GM12878 (cell line): ENCODE results near the gene TTLL11. TPM values are rescaled to one million over a fixed set of nuclear protein-coding genes. Genes with fewer than 3 reads are reported as not detected.

Source experiments
- ATAC-seq: fragments of 200-7000 bp; cut with Tn5 transposase; 3 replicates; pipeline ENCODE4 v1.9.1; 2020; ENCODE audit warnings: mild to moderate bottlenecking, moderate library complexity
- BruUV-seq: library from RNA; stranded (reverse); fragments of 400-500 nt; replicated peaks from 2 replicates; lab custom pipeline; 2021; lab: Mats Ljungman, UMichigan
- CTCF ChIA-PET: fragments of 300-600 bp; sonication (Branson Sonifier 250); formaldehyde crosslinking; extraction: SDS; loops from one replicate; lab custom pipeline; 2021; ENCODE audit warnings: inconsistent platforms; lab: Yijun Ruan, JAX
- POLR2A ChIA-PET: fragments of 350-600 bp; formaldehyde crosslinking; extraction: SDS; loops from one replicate; lab custom pipeline; 2021; ENCODE audit warnings: inconsistent platforms; lab: Charles Lee
- RAD21 ChIA-PET: fragments of 300-600 bp; sonication (Branson Sonifier 250); formaldehyde crosslinking; loops from one replicate; lab custom pipeline; 2023; ENCODE audit warnings: antibody characterized with exemption; ENCODE audit not compliant: unreplicated experiment; lab: Charles Lee
- SMC1A ChIA-PET: fragments of 300-600 bp; sonication (Branson Sonifier 250); formaldehyde crosslinking; loops from one replicate; lab custom pipeline; 2023; ENCODE audit not compliant: unreplicated experiment, uncharacterized antibody; lab: Charles Lee
- DNase-seq: peaks from one replicate; pipeline ENCODE4 v3.0.0-alpha.2; 2011; ENCODE audit warnings: low read depth, low spot score
- FAIRE-seq: peaks from 3 replicates; lab custom pipeline; 2011; peaks lifted over from hg19 to GRCh38; lab: Jason Lieb, UNC
- H2AFZ ChIP-seq: 2 replicates; pipeline ENCODE4 v1.6.0; 2011; ENCODE audit warnings: low read depth, low read length, control low read depth; ENCODE audit not compliant: control insufficient read depth
- H3K27ac ChIP-seq: 2 replicates; pipeline ENCODE4 v1.5.1; 2011; ENCODE audit warnings: control low read depth; ENCODE audit not compliant: control insufficient read depth, insufficient read depth
- H3K27me3 ChIP-seq, 2 experiments: replicated peaks in 1 of 2; 2 replicates each; pipeline versions ENCODE4 v1.6.0 to v1.6.1; 2011; ENCODE audit warnings: low read length in 1 of 2; ENCODE audit not compliant: control insufficient read depth in 2 of 2, insufficient read depth in 2 of 2
- H3K36me3 ChIP-seq, 2 experiments: 2 replicates each; pipeline ENCODE4 v1.5.1; 2011; ENCODE audit warnings: low read length in 1 of 2; ENCODE audit not compliant: control insufficient read depth in 2 of 2, insufficient read depth in 2 of 2
- H3K4me1 ChIP-seq: 2 replicates; pipeline ENCODE4 v1.6.1; 2011; ENCODE audit warnings: mild to moderate bottlenecking, low read length, moderate library complexity, mixed read lengths; ENCODE audit not compliant: control insufficient read depth, insufficient read depth
- H3K4me2 ChIP-seq: 2 replicates; pipeline ENCODE4 v1.6.0; 2011; ENCODE audit warnings: control low read depth; ENCODE audit not compliant: control insufficient read depth, insufficient read depth
- H3K4me3 ChIP-seq: fragments of 200-600 bp; sonication (generic); 2 replicates; pipeline ENCODE4 v1.5.1; 2016
- H3K79me2 ChIP-seq: 2 replicates; pipeline ENCODE4 v1.6.0; 2011; ENCODE audit warnings: low read length; ENCODE audit not compliant: control insufficient read depth, insufficient read depth
- H3K9ac ChIP-seq: 2 replicates; pipeline ENCODE4 v1.8.0; 2011; ENCODE audit warnings: low read length, control low read depth, mixed read lengths; ENCODE audit not compliant: control insufficient read depth, insufficient read depth
- H3K9me3 ChIP-seq: replicated peaks from 3 replicates; pipeline ENCODE4 v1.5.1; 2011; ENCODE audit warnings: mild to moderate bottlenecking, low read length; ENCODE audit not compliant: control insufficient read depth, insufficient read depth
- H4K20me1 ChIP-seq: 2 replicates; pipeline ENCODE4 v1.6.0; 2011; ENCODE audit not compliant: control insufficient read depth, insufficient read depth
- CBX3 ChIP-seq: fragments of 200-600 bp; sonication (generic); IDR thresholded peaks from 2 replicates; pipeline ENCODE4 v1.6.1; 2016; ENCODE audit warnings: low read depth, borderline replicate concordance
- CHD1 ChIP-seq: IDR thresholded peaks from 2 replicates; pipeline ENCODE4 v1.6.1; 2012; ENCODE audit warnings: low read depth, low read length, improper control_type of control experiment
- FOXM1 ChIP-seq: IDR thresholded peaks from 2 replicates; pipeline ENCODE4 v1.6.1; 2012; ENCODE audit warnings: low read depth, mild to moderate bottlenecking, inconsistent platforms, low read length, moderate library complexity
- HDAC2 ChIP-seq: fragments of 200-600 bp; sonication (generic); IDR thresholded peaks from 2 replicates; pipeline ENCODE4 v1.6.1; 2017
- KAT2A ChIP-seq: conservative IDR thresholded peaks from 2 replicates; pipeline ENCODE4 v1.6.1; 2011; ENCODE audit warnings: low read depth, low read length; ENCODE audit not compliant: control insufficient read depth
- MEF2A ChIP-seq: IDR thresholded peaks from 2 replicates; pipeline ENCODE4 v1.6.1; 2011; ENCODE audit warnings: low read depth, mild to moderate bottlenecking, low read length, moderate library complexity; ENCODE audit not compliant: insufficient read depth
- MYB ChIP-seq: fragments of 150-350 bp; IDR thresholded peaks from 2 replicates; pipeline ENCODE4 v1.6.1; 2014; ENCODE audit warnings: mild to moderate bottlenecking, low read depth, low read length, borderline replicate concordance
- PML ChIP-seq: IDR thresholded peaks from 2 replicates; pipeline ENCODE4 v1.6.1; 2012; ENCODE audit warnings: low read length, inconsistent platforms
- RAD21 ChIP-seq: IDR thresholded peaks from 2 replicates; pipeline ENCODE4 v1.6.1; 2011; ENCODE audit warnings: mild to moderate bottlenecking, low read depth, low read length, moderate library complexity; ENCODE audit not compliant: insufficient read depth
- SIN3A ChIP-seq: IDR thresholded peaks from 2 replicates; pipeline ENCODE4 v1.6.1; 2012; ENCODE audit warnings: low read depth, low read length, improper control_type of control experiment
- WRNIP1 ChIP-seq: IDR thresholded peaks from 2 replicates; pipeline ENCODE4 v1.6.1; 2011; ENCODE audit warnings: low read depth, low read length, improper control_type of control experiment, borderline replicate concordance
- ZNF24 ChIP-seq: fragments of 450-650 bp; IDR thresholded peaks from 2 replicates; pipeline ENCODE4 v1.6.1; 2017; ENCODE audit warnings: antibody characterized with exemption, mild to moderate bottlenecking
- WGBS: methylation state at CpG from one replicate; pipeline ENCODE4 v1.1.6; 2016; ENCODE audit warnings: low lambda C conversion rate; ENCODE audit not compliant: insufficient replicate concordance, insufficient coverage; ENCODE audit errors: missing lambda C conversion rate; 5-methylcytosine and 5-hydroxymethylcytosine counted together
- in situ Hi-C: fragments of 300-500 bp; cut with MboI; formaldehyde crosslinking; loops from 9 replicates; pipeline ENCODE4 v1.14.3; 2018; ENCODE audit warnings: mixed read lengths
- intact Hi-C: fragments of 100-400 bp; cut with micrococcal nuclease; formaldehyde crosslinking; loops from one replicate; pipeline ENCODE4 v1.14.2; 2022; ENCODE audit not compliant: unreplicated experiment
- polyA plus RNA-seq, 11 experiments: library from polyadenylated mRNA; depleted of rRNA in 4 of 11; unstranded in 6 of 11; stranded (reverse) in 5 of 11; fragments of >200 nt; fragmentation: Nextera tagmentation in 4 of 11; fragmentation: Illumina TruSeq in 1 of 11; extraction: Ambion mirVana in 4 of 11; extraction: Trizol in 1 of 11; gene quantifications; 1 replicate in 1 of 11; 2 replicates in 10 of 11; pipeline versions ENCODE4 v1.2.1 to v1.2.3, GENCODE V29; 2011 to 2016; ENCODE audit warnings: inconsistent platforms in 2 of 11, missing spikeins in 2 of 11, low read depth in 1 of 11
- total RNA-seq, 4 experiments: library from RNA; depleted of rRNA in 3 of 4; stranded (reverse); fragments of >200 nt in 3 of 4; fragmentation: Illumina TruSeq in 1 of 4; extraction: Trizol in 1 of 4; gene quantifications; 2 replicates each; pipeline versions ENCODE4 v1.2.1 to v1.2.3, GENCODE V29; 2013 to 2021
- TF ChIP-seq, protein P1 (sequence below): IDR thresholded peaks from 2 replicates; pipeline ENCODE4 v1.6.1; 2012; ENCODE audit warnings: improper control_type of control experiment, low read depth, low read length; ENCODE audit not compliant: insufficient replicate concordance
- TF ChIP-seq, protein P2 (sequence below): fragments of 150-350 bp; IDR thresholded peaks from 2 replicates; pipeline ENCODE4 v1.6.1; 2014; ENCODE audit warnings: mild to moderate bottlenecking, low read depth, low read length
- TF ChIP-seq, protein P3 (sequence below): fragments of 450-650 bp; formaldehyde crosslinking; IDR thresholded peaks from 2 replicates; pipeline ENCODE4 v1.4.0; 2022; ENCODE audit warnings: mild to moderate bottlenecking, moderate library complexity

TTLL11 gene
- total and polyA plus RNA-seq, 10 of the 15 experiments (the other 5 are each of a cell fraction or from before 2014, with no cell fraction given): 1.2 to 3.7 (median 2.9) TPM

DNA sequence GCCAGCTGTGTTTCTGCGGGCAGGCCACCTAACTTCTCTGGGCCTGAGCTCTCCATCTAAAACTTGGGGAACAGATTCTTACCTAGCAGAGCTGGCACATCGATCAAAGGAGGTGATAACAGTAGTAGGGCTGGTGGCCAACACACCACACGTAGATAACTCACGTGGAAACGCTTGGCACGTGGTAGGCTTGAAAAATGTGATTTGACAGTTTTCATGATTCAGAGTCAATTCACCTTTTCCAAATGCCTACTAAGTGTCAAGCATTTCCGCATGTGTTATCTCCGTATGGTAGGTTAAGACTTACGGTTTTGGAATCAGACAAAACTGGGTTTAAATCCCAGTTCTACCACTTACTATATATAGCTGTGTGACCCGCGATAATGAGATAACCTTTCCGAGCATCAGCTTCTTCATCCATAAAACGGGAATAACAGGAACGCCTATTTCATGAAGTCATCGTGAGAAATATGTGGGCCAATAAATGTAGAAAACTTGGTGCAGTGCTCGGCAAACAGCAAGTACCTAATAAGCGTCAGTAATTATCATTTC lies 41.0 kb upstream of the TTLL11 start:
- Histone ChIP-seq H3K9me3 (no peaks in the 10 kb centered on the region), H3K79me2 (no peaks in the 10 kb centered on the region), H3K4me2 (no peak overlapping the region), H3K36me3 (no peaks in the 10 kb centered on the region), H3K27me3 (peaks cover 0 to 2% of the 10 kb centered on the region in 2 experiments; a peak in 2 of 4 replicates), H4K20me1 (no peaks in the 10 kb centered on the region), H3K4me3 (no peak overlapping the region), H3K9ac (no peak overlapping the region), H3K4me1 (no peaks in the 10 kb centered on the region), H2AFZ (no peak overlapping the region), H3K27ac (no peak overlapping the region)
- ChIA-PET POLR2A (no interaction called here), SMC1A (no interaction called here), RAD21 (no interaction called here), CTCF (interaction anchor here (0.6 to 1.8 kb wide), 3 partner anchors 9 to 55 kb away, joined by 3 to 6 read pairs (median 4); no protein-coding TSS in a partner anchor)
- WGBS: 56% methylated on average over 17 of the region's 17 CpGs
- FAIRE-seq (no peak), ATAC-seq (no peak), DNase-seq (no peak)
- TF ChIP-seq MYB (no peak), CBX3 (no peak), WRNIP1 (no peak), MEF2A (no peak), FOXM1 (no peak), ZNF24 (no peak), SIN3A (no peak), RAD21 (no peak), CHD1 (no peak), KAT2A (no peak), HDAC2 (no peak), PML (no peak)
- TF ChIP-seq, protein P1, sequence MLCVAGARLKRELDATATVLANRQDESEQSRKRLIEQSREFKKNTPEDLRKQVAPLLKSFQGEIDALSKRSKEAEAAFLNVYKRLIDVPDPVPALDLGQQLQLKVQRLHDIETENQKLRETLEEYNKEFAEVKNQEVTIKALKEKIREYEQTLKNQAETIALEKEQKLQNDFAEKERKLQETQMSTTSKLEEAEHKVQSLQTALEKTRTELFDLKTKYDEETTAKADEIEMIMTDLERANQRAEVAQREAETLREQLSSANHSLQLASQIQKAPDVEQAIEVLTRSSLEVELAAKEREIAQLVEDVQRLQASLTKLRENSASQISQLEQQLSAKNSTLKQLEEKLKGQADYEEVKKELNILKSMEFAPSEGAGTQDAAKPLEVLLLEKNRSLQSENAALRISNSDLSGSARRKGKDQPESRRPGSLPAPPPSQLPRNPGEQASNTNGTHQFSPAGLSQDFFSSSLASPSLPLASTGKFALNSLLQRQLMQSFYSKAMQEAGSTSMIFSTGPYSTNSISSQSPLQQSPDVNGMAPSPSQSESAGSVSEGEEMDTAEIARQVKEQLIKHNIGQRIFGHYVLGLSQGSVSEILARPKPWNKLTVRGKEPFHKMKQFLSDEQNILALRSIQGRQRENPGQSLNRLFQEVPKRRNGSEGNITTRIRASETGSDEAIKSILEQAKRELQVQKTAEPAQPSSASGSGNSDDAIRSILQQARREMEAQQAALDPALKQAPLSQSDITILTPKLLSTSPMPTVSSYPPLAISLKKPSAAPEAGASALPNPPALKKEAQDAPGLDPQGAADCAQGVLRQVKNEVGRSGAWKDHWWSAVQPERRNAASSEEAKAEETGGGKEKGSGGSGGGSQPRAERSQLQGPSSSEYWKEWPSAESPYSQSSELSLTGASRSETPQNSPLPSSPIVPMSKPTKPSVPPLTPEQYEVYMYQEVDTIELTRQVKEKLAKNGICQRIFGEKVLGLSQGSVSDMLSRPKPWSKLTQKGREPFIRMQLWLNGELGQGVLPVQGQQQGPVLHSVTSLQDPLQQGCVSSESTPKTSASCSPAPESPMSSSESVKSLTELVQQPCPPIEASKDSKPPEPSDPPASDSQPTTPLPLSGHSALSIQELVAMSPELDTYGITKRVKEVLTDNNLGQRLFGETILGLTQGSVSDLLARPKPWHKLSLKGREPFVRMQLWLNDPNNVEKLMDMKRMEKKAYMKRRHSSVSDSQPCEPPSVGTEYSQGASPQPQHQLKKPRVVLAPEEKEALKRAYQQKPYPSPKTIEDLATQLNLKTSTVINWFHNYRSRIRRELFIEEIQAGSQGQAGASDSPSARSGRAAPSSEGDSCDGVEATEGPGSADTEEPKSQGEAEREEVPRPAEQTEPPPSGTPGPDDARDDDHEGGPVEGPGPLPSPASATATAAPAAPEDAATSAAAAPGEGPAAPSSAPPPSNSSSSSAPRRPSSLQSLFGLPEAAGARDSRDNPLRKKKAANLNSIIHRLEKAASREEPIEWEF: no peak
- TF ChIP-seq, protein P2, sequence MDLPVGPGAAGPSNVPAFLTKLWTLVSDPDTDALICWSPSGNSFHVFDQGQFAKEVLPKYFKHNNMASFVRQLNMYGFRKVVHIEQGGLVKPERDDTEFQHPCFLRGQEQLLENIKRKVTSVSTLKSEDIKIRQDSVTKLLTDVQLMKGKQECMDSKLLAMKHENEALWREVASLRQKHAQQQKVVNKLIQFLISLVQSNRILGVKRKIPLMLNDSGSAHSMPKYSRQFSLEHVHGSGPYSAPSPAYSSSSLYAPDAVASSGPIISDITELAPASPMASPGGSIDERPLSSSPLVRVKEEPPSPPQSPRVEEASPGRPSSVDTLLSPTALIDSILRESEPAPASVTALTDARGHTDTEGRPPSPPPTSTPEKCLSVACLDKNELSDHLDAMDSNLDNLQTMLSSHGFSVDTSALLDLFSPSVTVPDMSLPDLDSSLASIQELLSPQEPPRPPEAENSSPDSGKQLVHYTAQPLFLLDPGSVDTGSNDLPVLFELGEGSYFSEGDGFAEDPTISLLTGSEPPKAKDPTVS: no peak
- TF ChIP-seq, protein P3, sequence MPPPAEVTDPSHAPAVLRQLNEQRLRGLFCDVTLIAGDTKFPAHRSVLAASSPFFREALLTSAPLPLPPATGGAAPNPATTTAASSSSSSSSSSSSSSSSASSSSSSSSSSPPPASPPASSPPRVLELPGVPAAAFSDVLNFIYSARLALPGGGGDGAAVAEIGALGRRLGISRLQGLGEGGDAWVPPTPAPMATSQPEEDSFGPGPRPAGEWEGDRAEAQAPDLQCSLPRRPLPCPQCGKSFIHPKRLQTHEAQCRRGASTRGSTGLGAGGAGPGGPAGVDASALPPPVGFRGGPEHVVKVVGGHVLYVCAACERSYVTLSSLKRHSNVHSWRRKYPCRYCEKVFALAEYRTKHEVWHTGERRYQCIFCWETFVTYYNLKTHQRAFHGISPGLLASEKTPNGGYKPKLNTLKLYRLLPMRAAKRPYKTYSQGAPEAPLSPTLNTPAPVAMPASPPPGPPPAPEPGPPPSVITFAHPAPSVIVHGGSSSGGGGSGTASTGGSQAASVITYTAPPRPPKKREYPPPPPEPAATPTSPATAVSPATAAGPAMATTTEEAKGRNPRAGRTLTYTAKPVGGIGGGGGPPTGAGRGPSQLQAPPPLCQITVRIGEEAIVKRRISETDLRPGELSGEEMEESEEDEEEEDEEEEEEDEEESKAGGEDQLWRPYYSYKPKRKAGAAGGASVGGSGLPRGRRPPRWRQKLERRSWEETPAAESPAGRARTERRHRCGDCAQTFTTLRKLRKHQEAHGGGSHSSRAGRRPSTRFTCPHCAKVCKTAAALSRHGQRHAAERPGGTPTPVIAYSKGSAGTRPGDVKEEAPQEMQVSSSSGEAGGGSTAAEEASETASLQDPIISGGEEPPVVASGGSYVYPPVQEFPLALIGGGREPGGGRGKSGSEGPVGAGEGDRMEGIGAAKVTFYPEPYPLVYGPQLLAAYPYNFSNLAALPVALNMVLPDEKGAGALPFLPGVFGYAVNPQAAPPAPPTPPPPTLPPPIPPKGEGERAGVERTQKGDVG: no peak
- in situ Hi-C loops (no loop called here), intact Hi-C loops (no loop called here)
- no TSS peak for BruUV-seq
